Small intestine (tissue), 7 donors: ENCODE results near the gene KHDC4. TPM values are rescaled to one million over a fixed set of nuclear protein-coding genes. Genes with fewer than 3 reads are reported as not detected.
A peak's percentile ranks its signal among the peaks of the same experiment; 100 is the strongest.

Experiments
- DNase-seq, 2 donors: peaks; one replicate each; pipeline versions ENCODE4 v3.0.0 to v3.0.0-alpha.2; 2013
- FAIRE-seq: peaks from 2 replicates; lab custom pipeline; 2012; peaks lifted over from hg19 to GRCh38; lab: Jason Lieb, UNC
- H3K27ac ChIP-seq, 3 donors: one replicate each; pipeline ENCODE4 v1.5.1; 2013; ENCODE audit warnings: low read length in 2 of 3, mild to moderate bottlenecking in 2 of 3, control low read depth in 1 of 3, inconsistent platforms in 1 of 3, low read depth in 1 of 3, moderate library complexity in 1 of 3
- H3K27me3 ChIP-seq, 3 donors: one replicate each; pipeline ENCODE4 v1.6.1; 2013; ENCODE audit warnings: low read length in 3 of 3, inconsistent platforms in 1 of 3; ENCODE audit not compliant: control insufficient read depth in 3 of 3, insufficient read depth in 3 of 3
- H3K36me3 ChIP-seq, 3 donors: one replicate each; pipeline ENCODE4 v1.6.1; 2013; ENCODE audit warnings: low read length in 3 of 3, inconsistent platforms in 1 of 3, low read depth in 1 of 3, mild to moderate bottlenecking in 1 of 3, moderate library complexity in 1 of 3; ENCODE audit not compliant: control insufficient read depth in 3 of 3, insufficient read depth in 2 of 3
- H3K4me1 ChIP-seq, 3 donors: one replicate each; pipeline ENCODE4 v1.6.1; 2013; ENCODE audit warnings: low read length in 2 of 3, inconsistent platforms in 1 of 3, low read depth in 1 of 3, mild to moderate bottlenecking in 1 of 3, moderate library complexity in 1 of 3; ENCODE audit not compliant: control insufficient read depth in 3 of 3, insufficient read depth in 2 of 3
- H3K4me3 ChIP-seq, 3 donors: one replicate each; pipeline ENCODE4 v1.5.1; 2013; ENCODE audit warnings: low read length in 3 of 3, control low read depth in 1 of 3, inconsistent platforms in 1 of 3, low read depth in 1 of 3, mild to moderate bottlenecking in 1 of 3, moderate library complexity in 1 of 3
- H3K9me3 ChIP-seq, 2 donors: one replicate each; pipeline ENCODE4 v1.6.1; 2013; ENCODE audit warnings: low read depth in 1 of 2, low read length in 1 of 2; ENCODE audit not compliant: control insufficient read depth in 2 of 2, insufficient read depth in 1 of 2
- WGBS, 3 donors: extraction: QIAGEN DNeasy Blood & Tissue Kit; methylation state at CpG; one replicate each; pipeline ENCODE4 v1.1.7; 2013; 5-methylcytosine and 5-hydroxymethylcytosine counted together
- polyA plus RNA-seq, 4 donors: library from polyadenylated mRNA; stranded (reverse) in 3 of 4; unstranded in 1 of 4; fragments of 200-250 nt in 3 of 4; fragments of 120-200 nt in 1 of 4; gene quantifications; one replicate each; pipeline versions ENCODE4 v1.2.1 to v1.2.3, GENCODE V29; 2013
- donor health status: healthy with polysubstance abuse.
- donor health status: control.
- donor health status: control.
- donor health status: Bipolar disorder and iron deficiency.
- donor health status: healthy.

Gene KHDC4
- polyA plus RNA-seq, 4 donors: 7.3 to 70.5 (median 22.3) TPM

- no peak overlapping the region for H3K4me3 ChIP-seq
- no peaks in the 10 kb centered on the region for H3K9me3 ChIP-seq
- 78 to 86% (median 84%) methylated on average over 6 of the region's 6 CpGs for WGBS, 3 donors
- no peak for DNase-seq
- no peak for FAIRE-seq
- no peaks in the 10 kb centered on the region for H3K4me1 ChIP-seq
- no peak overlapping the region for H3K27ac ChIP-seq
- no peaks in the 10 kb centered on the region for H3K27me3 ChIP-seq
- H3K36me3 ChIP-seq: peaks cover 30 to 89% (median 30%) of the 10 kb centered on the region in 3 donors
These were observed 17.7 kb upstream of the KHDC4 start for GRCh38 chr1:155951753-155952504.

DNA sequence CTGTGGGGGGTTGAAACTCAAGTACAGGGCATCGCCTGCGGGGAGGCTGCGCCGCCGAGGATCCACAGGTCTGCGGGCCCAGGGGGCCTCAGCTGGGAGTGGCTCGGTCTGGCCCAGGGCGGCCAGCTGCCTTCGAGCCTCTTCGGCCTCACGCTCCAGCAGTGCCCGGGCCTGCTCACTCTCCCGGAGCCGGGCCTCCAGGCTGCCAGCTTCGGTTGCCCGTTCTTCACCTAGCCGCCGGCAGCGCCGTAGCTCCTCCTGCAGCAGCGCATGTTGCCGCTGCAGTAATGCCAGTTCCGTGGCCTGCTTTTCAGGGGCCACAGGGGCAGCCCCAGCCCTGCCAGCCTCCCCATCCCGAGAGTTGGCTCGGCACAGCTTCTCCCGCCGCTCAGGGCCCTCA is 16.6 kb upstream of the KHDC4 start:
- H3K36me3 ChIP-seq: peaks cover 30 to 90% (median 34%) of the 10 kb centered on the region in 3 donors
- no peak for DNase-seq
- 94 to 96% (median 95%) methylated on average over 18 to 27 of the region's 27 CpGs for WGBS, 3 donors

DNA sequence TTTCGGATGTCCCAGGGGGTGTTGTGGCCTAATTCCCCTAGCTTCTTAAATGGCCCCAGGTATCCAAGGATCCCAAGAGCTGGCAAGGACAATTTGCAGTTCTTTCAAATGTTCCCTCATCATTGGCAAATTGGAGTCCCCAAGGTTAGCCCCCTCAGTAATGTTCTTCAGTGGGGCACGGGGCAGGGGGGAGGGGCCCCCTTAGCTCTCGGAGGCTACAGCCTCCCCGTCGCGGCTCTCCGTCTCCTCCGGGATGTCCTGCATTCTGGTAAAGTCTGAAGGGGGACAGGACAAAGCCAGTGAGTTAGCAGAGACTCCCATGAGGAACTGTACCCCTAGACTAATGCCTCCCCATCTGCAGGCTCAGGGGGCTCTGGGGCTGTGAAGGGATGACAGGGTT is 13.5 kb upstream of the KHDC4 start:
- Histone ChIP-seq H3K4me1 (peaks cover 0 to 28% (median 5%) of the 10 kb centered on the region in 3 donors), H3K36me3 (peaks cover 27 to 72% (median 34%) of the 10 kb centered on the region in 3 donors), H3K27me3 (no peaks in the 10 kb centered on the region), H3K27ac (no peak overlapping the region), H3K4me3 (no peak overlapping the region), H3K9me3 (no peaks in the 10 kb centered on the region)
- no peak for FAIRE-seq
- 94 to 96% (median 95%) methylated on average over 8 of the region's 8 CpGs for WGBS, 3 donors
- no peak for DNase-seq

More for the DNA sequence above, 16.6 kb upstream of the KHDC4 start:
- no peak for FAIRE-seq
- no peaks in the 10 kb centered on the region for H3K27me3 ChIP-seq
- H3K27ac ChIP-seq: no peak overlapping the region
- no peak overlapping the region for H3K4me3 ChIP-seq
- H3K9me3 ChIP-seq: no peaks in the 10 kb centered on the region
- H3K4me1 ChIP-seq: peaks cover 0 to 3% (median 0%) of the 10 kb centered on the region in 3 donors

DNA sequence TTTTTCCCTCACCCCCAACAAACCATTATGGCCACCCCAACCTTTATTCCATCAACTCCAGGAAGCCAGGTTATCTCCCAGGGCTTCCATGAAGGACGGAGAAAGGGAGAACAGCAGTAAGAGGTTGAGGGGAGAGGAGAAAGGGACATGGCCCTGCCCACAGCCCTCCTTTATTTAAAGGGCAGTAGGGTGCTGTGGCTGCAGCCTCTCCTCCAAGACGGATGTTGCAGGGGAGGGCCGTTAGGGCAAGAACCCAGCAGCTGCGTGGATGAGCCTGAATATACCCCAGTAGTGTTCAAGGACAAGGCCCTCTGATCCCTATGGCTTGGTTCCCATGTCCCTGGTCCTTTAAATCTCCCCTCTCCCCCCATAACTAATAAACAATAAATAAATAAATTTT is 13.1 kb upstream of the KHDC4 start:
- no peak overlapping the region for H3K4me3 ChIP-seq
- no peaks in the 10 kb centered on the region for H3K9me3 ChIP-seq
- peak overlapping the region in 2 of 3 donors; percentile 12 for H3K27ac ChIP-seq
- no peaks in the 10 kb centered on the region for H3K27me3 ChIP-seq
- 77 to 78% (median 77%) methylated on average over 4 of the region's 4 CpGs for WGBS, 3 donors
- peaks cover 0 to 32% (median 5%) of the 10 kb centered on the region in 3 donors for H3K4me1 ChIP-seq
- no peak for FAIRE-seq
- DNase-seq: no peak
- peaks cover 23 to 67% (median 33%) of the 10 kb centered on the region in 3 donors for H3K36me3 ChIP-seq

- Histone ChIP-seq H3K27ac (peak overlapping the region in 2 of 3 donors; percentile 56 to 58), H3K27me3 (no peaks in the 10 kb centered on the region), H3K9me3 (no peaks in the 10 kb centered on the region), H3K36me3 (peaks cover 19 to 62% (median 28%) of the 10 kb centered on the region in 3 donors), H3K4me1 (peaks cover 0 to 38% (median 5%) of the 10 kb centered on the region in 3 donors), H3K4me3 (no peak overlapping the region)
- DNase-seq (no peak), FAIRE-seq (no peak)
- WGBS, 3 donors: 72 to 84% (median 78%) methylated on average over 8 of the region's 8 CpGs
These were observed 12.5 kb upstream of the KHDC4 start for GRCh38 chr1:155946633-155947219.

GRCh38 chr1:155944444-155944799 is 10.2 kb upstream of the KHDC4 start:
- Histone ChIP-seq H3K27ac (peak overlapping the region in 1 of 3 donors; percentile 11), H3K36me3 (peaks cover 7 to 39% (median 10%) of the 10 kb centered on the region in 3 donors), H3K27me3 (no peaks in the 10 kb centered on the region), H3K4me3 (no peak overlapping the region), H3K4me1 (peaks cover 0 to 54% (median 9%) of the 10 kb centered on the region in 3 donors), H3K9me3 (no peaks in the 10 kb centered on the region)
- DNase-seq: no peak
- 14 to 35% (median 32%) methylated on average over 6 of the region's 6 CpGs for WGBS, 3 donors
- no peak for FAIRE-seq

DNA sequence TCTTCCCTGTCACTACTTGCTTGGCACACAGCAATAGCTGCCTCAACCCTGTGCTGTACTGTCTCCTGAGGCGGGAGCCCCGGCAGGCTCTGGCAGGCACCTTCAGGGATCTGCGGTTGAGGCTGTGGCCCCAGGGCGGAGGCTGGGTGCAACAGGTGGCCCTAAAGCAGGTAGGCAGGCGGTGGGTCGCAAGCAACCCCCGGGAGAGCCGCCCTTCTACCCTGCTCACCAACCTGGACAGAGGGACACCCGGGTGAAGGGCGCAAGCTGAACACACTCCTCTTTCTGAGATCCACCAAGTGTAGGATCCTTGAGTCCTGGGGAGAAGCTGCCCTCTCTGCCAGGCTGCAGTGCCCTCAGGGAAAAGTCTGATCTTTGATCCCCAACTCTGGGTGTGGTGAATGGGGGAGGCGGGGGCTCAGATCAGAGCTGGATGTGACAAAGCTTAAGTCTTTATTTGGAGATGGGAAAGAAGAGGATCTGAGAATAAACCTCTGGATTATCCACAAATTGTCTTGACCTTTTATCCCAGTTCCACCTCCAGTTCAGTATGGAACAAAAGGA is 8.4 kb upstream of the KHDC4 start:
- no peaks in the 10 kb centered on the region for H3K9me3 ChIP-seq

GRCh38 chr1:155941845-155942531 is 7.8 kb upstream of the KHDC4 start:
- DNase-seq (no peak), FAIRE-seq (no peak)
- peaks cover 0 to 18% (median 4%) of the 10 kb centered on the region in 3 donors for H3K36me3 ChIP-seq
- H3K27ac ChIP-seq: peak overlapping the region; percentile 86 to 95 (median 95)
- 42 to 67% (median 53%) methylated on average over 29 of the region's 29 CpGs for WGBS, 3 donors
- no peaks in the 10 kb centered on the region for H3K9me3 ChIP-seq
- H3K4me3 ChIP-seq: peak overlapping the region in 1 of 3 donors; percentile 60
- H3K27me3 ChIP-seq: no peaks in the 10 kb centered on the region
- peaks cover 0 to 54% (median 9%) of the 10 kb centered on the region in 3 donors for H3K4me1 ChIP-seq

More for the DNA sequence above, 8.4 kb upstream of the KHDC4 start:
- Histone ChIP-seq H3K4me3 (peak overlapping the region in 1 of 3 donors; percentile 60), H3K36me3 (peaks cover 4 to 24% (median 5%) of the 10 kb centered on the region in 3 donors), H3K27me3 (no peaks in the 10 kb centered on the region), H3K4me1 (peaks cover 0 to 54% (median 9%) of the 10 kb centered on the region in 3 donors), H3K27ac (peak overlapping the region; percentile 86 to 95 (median 95))
- 19 to 62% (median 41%) methylated on average over 11 of the region's 11 CpGs for WGBS, 3 donors
- FAIRE-seq: no peak
- DNase-seq: peak; percentile 58 to 91
